ENCODE measurements around the gene EREG.

- TF ChIP-seq, protein P1, sequence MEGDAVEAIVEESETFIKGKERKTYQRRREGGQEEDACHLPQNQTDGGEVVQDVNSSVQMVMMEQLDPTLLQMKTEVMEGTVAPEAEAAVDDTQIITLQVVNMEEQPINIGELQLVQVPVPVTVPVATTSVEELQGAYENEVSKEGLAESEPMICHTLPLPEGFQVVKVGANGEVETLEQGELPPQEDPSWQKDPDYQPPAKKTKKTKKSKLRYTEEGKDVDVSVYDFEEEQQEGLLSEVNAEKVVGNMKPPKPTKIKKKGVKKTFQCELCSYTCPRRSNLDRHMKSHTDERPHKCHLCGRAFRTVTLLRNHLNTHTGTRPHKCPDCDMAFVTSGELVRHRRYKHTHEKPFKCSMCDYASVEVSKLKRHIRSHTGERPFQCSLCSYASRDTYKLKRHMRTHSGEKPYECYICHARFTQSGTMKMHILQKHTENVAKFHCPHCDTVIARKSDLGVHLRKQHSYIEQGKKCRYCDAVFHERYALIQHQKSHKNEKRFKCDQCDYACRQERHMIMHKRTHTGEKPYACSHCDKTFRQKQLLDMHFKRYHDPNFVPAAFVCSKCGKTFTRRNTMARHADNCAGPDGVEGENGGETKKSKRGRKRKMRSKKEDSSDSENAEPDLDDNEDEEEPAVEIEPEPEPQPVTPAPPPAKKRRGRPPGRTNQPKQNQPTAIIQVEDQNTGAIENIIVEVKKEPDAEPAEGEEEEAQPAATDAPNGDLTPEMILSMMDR (optimal IDR thresholded peaks at IDR 0.05 in 1 of 3, IDR thresholded peaks at IDR 0.05 in 1 of 3, conservative IDR thresholded peaks at IDR 0.05 in 1 of 3; ENCODE audit: extremely low read depth in 1 of 3, insufficient read depth in 2 of 3, low read length in 3 of 3) = no peak
- TF ChIP-seq EZH2 (IDR thresholded peaks at IDR 0.05; ENCODE audit: low read length) = no peak
Observed at GRCh38 chr4:74394476-74395136, 29.7 kb downstream of the EREG start.

Data from keratinocyte (primary cell).